PFSK-1 (cell line): ENCODE measurements around the gene KLF7.

Experiments used
- FOXP2 ChIP-seq: optimal IDR thresholded peaks from 2 replicates; pipeline ENCODE3; 2011; ENCODE audit warnings: borderline replicate concordance, control low read depth, inconsistent platforms; ENCODE audit not compliant: insufficient read depth; ENCODE audit errors: extremely low read length, extremely low read depth
- POLR2AphosphoS5 ChIP-seq: IDR thresholded peaks from 2 replicates; pipeline ENCODE4 v1.6.1; 2012; ENCODE audit warnings: low read depth, mild to moderate bottlenecking, control low read depth, low read length, moderate library complexity
- SIN3A ChIP-seq: IDR thresholded peaks from 2 replicates; pipeline ENCODE4 v1.6.1; 2012; ENCODE audit warnings: mild to moderate bottlenecking, low read length, moderate library complexity, borderline replicate concordance; ENCODE audit not compliant: insufficient read depth
- TAF1 ChIP-seq: IDR thresholded peaks from 2 replicates; pipeline ENCODE4 v1.6.1; 2012; ENCODE audit warnings: low read length, control low read depth, borderline replicate concordance; ENCODE audit not compliant: insufficient read depth
- TF ChIP-seq, protein P1 (sequence below), 2 experiments: IDR thresholded peaks; 2 replicates each; pipeline versions ENCODE4 v1.6.1 to v1.8.0; 2011 to 2012; ENCODE audit warnings: low read depth in 2 of 2, low read length in 2 of 2, control low read depth in 1 of 2, inconsistent platforms in 1 of 2, mild to moderate bottlenecking in 1 of 2, moderate library complexity in 1 of 2; ENCODE audit not compliant: insufficient read depth in 1 of 2

DNA sequence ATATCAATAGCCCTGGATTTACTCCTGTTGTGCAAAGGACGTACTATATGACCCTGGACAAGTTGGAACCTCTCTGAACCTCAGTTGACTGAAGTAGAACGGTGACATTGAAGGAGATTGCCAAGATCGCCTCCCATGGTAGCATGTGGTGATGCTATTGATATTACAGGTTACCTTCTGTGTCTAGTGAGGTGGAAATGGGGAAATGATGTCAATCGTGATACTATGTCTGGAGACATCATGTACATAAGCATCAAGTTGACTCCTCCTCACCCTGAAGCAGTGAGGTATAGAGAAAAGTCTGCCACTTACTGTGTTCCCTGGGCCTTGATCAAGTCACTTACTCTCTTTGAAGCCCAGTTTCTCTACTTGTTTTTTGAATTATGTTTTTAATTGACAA is 93.9 kb downstream of the KLF7 start:
- TF ChIP-seq TAF1 (no peak), POLR2AphosphoS5 (no peak), SIN3A (no peak), FOXP2 (no peak)
- TF ChIP-seq, protein P1, sequence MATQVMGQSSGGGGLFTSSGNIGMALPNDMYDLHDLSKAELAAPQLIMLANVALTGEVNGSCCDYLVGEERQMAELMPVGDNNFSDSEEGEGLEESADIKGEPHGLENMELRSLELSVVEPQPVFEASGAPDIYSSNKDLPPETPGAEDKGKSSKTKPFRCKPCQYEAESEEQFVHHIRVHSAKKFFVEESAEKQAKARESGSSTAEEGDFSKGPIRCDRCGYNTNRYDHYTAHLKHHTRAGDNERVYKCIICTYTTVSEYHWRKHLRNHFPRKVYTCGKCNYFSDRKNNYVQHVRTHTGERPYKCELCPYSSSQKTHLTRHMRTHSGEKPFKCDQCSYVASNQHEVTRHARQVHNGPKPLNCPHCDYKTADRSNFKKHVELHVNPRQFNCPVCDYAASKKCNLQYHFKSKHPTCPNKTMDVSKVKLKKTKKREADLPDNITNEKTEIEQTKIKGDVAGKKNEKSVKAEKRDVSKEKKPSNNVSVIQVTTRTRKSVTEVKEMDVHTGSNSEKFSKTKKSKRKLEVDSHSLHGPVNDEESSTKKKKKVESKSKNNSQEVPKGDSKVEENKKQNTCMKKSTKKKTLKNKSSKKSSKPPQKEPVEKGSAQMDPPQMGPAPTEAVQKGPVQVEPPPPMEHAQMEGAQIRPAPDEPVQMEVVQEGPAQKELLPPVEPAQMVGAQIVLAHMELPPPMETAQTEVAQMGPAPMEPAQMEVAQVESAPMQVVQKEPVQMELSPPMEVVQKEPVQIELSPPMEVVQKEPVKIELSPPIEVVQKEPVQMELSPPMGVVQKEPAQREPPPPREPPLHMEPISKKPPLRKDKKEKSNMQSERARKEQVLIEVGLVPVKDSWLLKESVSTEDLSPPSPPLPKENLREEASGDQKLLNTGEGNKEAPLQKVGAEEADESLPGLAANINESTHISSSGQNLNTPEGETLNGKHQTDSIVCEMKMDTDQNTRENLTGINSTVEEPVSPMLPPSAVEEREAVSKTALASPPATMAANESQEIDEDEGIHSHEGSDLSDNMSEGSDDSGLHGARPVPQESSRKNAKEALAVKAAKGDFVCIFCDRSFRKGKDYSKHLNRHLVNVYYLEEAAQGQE (IDR thresholded peaks at IDR 0.05; ENCODE audit: insufficient read depth in 1 of 2, low read depth in 2 of 2, low read length in 2 of 2), result no peak
